ENCODE data around the gene KCNK15. TPM values are rescaled to one million over a fixed set of nuclear protein-coding genes. Genes with fewer than 3 reads are reported as not detected.
A peak's percentile ranks its signal among the peaks of the same experiment; 100 is the strongest.

Gene KCNK15
- total and polyA plus RNA-seq, 7 donors: 0.08 to 0.79 (median 0.21) TPM; not detected in 1

DNA sequence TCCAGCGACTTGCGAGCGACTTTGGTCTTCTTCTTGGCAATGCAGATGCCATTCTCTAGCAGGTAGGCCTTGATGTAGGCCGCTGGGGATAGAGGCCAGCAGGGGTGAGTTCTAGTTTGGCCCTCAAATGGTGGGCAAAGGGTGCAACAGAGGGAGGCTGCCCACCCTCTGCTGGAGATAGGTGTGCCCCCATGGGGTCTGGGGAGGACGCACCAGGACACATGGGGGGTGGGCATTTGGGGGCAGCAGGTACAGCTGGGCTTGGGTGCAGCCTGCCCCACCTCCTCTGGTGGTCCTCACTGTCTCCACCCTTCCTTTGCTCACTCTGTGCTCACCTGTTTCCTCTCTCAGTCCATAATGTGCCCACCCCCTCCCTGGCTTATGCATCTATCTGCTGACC is 11.3 kb downstream of the KCNK15 start:
- H3K4me3 ChIP-seq: no peak overlapping the region
- no peak for DNase-seq
- H3K4me1 ChIP-seq: no peaks in the 10 kb centered on the region
- 95% methylated on average over 5 of the region's 5 CpGs for WGBS, 3 donors
- no peaks in the 10 kb centered on the region for H3K36me3 ChIP-seq (ENCODE audit: insufficient read depth in 1 of 2, low read depth in 1 of 2)
- no peak overlapping the region for H3K27ac ChIP-seq
- no peaks in the 10 kb centered on the region for H3K9me3 ChIP-seq
- intact Hi-C loops (cut with DNase I): no loop called here
- TF ChIP-seq, protein P1, sequence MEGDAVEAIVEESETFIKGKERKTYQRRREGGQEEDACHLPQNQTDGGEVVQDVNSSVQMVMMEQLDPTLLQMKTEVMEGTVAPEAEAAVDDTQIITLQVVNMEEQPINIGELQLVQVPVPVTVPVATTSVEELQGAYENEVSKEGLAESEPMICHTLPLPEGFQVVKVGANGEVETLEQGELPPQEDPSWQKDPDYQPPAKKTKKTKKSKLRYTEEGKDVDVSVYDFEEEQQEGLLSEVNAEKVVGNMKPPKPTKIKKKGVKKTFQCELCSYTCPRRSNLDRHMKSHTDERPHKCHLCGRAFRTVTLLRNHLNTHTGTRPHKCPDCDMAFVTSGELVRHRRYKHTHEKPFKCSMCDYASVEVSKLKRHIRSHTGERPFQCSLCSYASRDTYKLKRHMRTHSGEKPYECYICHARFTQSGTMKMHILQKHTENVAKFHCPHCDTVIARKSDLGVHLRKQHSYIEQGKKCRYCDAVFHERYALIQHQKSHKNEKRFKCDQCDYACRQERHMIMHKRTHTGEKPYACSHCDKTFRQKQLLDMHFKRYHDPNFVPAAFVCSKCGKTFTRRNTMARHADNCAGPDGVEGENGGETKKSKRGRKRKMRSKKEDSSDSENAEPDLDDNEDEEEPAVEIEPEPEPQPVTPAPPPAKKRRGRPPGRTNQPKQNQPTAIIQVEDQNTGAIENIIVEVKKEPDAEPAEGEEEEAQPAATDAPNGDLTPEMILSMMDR (IDR thresholded peaks at IDR 0.05): no peak
- ATAC-seq: no peak
- peaks cover 0 to 2% (median 0%) of the 10 kb centered on the region in 3 donors for H3K27me3 ChIP-seq (ENCODE audit: insufficient read depth in 3 of 3, low read length in 2 of 3)

GRCh38 chr20:44758247-44759101 is 12.8 kb downstream of the KCNK15 start:
- TF ChIP-seq, protein P1 (IDR thresholded peaks at IDR 0.05): no peak
- no peak overlapping the region for H3K4me3 ChIP-seq
- no peaks in the 10 kb centered on the region for H3K27me3 ChIP-seq (ENCODE audit: insufficient read depth in 3 of 3, low read length in 2 of 3)
- H3K27ac ChIP-seq: no peak overlapping the region
- no peak for DNase-seq
- H3K36me3 ChIP-seq (ENCODE audit: insufficient read depth in 1 of 2, low read depth in 1 of 2): no peaks in the 10 kb centered on the region
- no peaks in the 10 kb centered on the region for H3K9me3 ChIP-seq
- ATAC-seq: no peak
- WGBS, 3 donors: 47 to 53% (median 50%) methylated on average over 10 of the region's 10 CpGs
- intact Hi-C loops (cut with DNase I): no loop called here
- no peaks in the 10 kb centered on the region for H3K4me1 ChIP-seq

GRCh38 chr20:44759595-44759994 is 13.9 kb downstream of the KCNK15 start:
- 79 to 100% (median 81%) methylated on average over 1 of the region's 1 CpG for WGBS, 3 donors
- intact Hi-C loops (cut with DNase I): no loop called here
- Histone ChIP-seq H3K4me3 (no peak overlapping the region), H3K27ac (no peak overlapping the region), H3K27me3 (ENCODE audit: insufficient read depth in 3 of 3, low read length in 2 of 3) (no peaks in the 10 kb centered on the region), H3K4me1 (no peaks in the 10 kb centered on the region), H3K9me3 (no peaks in the 10 kb centered on the region), H3K36me3 (ENCODE audit: insufficient read depth in 1 of 2, low read depth in 1 of 2) (no peaks in the 10 kb centered on the region)
- ATAC-seq: no peak
- no peak for DNase-seq
- TF ChIP-seq, protein P1 (IDR thresholded peaks at IDR 0.05): no peak

GRCh38 chr20:44761423-44761822 is 15.8 kb downstream of the KCNK15 start:
- DNase-seq (no peak), ATAC-seq (no peak)
- 38 to 48% (median 48%) methylated on average over 3 of the region's 3 CpGs for WGBS, 3 donors
- Histone ChIP-seq H3K4me3 (no peak overlapping the region), H3K27me3 (ENCODE audit: insufficient read depth in 3 of 3, low read length in 2 of 3) (peaks cover 0 to 3% (median 0%) of the 10 kb centered on the region in 3 donors), H3K27ac (peak overlapping the region; percentile 56), H3K36me3 (ENCODE audit: insufficient read depth in 1 of 2, low read depth in 1 of 2) (no peaks in the 10 kb centered on the region), H3K9me3 (no peaks in the 10 kb centered on the region), H3K4me1 (no peaks in the 10 kb centered on the region)
- TF ChIP-seq, protein P1 (IDR thresholded peaks at IDR 0.05): no peak
- intact Hi-C loops (cut with DNase I): no loop called here

All from psoas muscle (tissue), 8 donors.